ENCODE data around the gene FXYD1.

DNA sequence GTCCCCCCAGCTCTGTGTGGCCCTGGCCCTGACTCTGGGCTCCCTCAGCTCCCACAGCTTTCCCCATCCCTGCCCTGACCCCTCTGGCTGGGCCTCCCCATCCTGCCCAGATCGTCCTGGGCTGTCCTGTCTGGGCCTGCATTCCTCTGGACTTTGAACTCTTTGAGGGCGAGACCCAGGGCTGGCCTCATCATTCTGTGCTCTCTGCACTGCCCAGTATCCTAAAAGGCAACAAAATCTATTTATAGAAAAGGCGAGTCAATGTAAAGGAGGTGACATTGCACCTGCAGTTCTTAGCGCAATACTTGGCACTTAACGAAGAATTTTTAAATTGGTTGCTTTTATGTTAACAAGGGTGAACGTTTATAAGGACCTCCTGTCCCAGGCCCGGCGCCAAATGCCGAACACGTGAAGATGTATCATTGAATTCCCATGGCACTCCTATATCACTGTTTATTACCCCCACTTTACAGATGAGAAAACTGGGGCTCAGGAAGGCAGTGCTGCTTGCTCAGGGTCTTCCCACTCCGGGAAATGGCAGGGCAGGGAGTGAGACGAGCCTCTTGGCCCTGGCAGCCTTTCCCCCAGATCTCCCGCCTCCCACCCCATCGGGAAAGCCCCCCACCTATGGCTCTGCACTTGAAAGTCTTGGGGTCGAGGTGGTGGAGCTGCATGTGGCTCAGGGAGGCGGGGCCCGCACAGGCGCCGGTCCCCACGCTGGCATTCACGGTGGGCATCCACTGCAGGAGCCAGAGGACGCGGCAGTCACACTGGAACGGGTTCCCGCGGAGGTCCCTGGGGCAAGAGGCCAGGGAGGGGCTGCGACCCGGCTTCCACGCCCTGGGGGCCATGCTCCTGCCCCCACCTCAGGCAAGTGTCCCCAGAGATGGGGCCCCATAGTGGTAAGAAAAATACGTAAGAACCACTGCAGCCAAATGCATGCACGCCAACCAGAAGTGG lies 7.6 kb upstream of the FXYD1 start:
- TF ChIP-seq, protein P1, sequence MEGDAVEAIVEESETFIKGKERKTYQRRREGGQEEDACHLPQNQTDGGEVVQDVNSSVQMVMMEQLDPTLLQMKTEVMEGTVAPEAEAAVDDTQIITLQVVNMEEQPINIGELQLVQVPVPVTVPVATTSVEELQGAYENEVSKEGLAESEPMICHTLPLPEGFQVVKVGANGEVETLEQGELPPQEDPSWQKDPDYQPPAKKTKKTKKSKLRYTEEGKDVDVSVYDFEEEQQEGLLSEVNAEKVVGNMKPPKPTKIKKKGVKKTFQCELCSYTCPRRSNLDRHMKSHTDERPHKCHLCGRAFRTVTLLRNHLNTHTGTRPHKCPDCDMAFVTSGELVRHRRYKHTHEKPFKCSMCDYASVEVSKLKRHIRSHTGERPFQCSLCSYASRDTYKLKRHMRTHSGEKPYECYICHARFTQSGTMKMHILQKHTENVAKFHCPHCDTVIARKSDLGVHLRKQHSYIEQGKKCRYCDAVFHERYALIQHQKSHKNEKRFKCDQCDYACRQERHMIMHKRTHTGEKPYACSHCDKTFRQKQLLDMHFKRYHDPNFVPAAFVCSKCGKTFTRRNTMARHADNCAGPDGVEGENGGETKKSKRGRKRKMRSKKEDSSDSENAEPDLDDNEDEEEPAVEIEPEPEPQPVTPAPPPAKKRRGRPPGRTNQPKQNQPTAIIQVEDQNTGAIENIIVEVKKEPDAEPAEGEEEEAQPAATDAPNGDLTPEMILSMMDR (conservative IDR thresholded peaks at IDR 0.05; ENCODE audit: low read depth, low read length): no peak
- TF ChIP-seq EZH2 (IDR thresholded peaks at IDR 0.05; ENCODE audit: borderline replicate concordance, low read depth, low read length, poor library complexity, severe bottlenecking): no peak

All from A673 (cell line).